SK-N-SH (cell line): ENCODE data around the gene LECT2.

ENCODE experiments used
- EP300 ChIP-seq, 2 experiments: IDR thresholded peaks; 2 replicates each; pipeline versions ENCODE4 v1.4.0 to v1.6.1; 2012; ENCODE audit warnings: borderline replicate concordance in 1 of 2, low read depth in 1 of 2, low read length in 1 of 2
- GABPA ChIP-seq: IDR thresholded peaks from 2 replicates; pipeline ENCODE4 v1.4.0; 2012; ENCODE audit warnings: low read depth, mild to moderate bottlenecking
- NFIC ChIP-seq: IDR thresholded peaks from 2 replicates; pipeline ENCODE4 v1.4.0; 2012; ENCODE audit warnings: borderline replicate concordance
- NRF1 ChIP-seq: IDR thresholded peaks from 2 replicates; pipeline ENCODE4 v1.6.1; 2012; ENCODE audit warnings: low read depth, mild to moderate bottlenecking, low read length
- POLR2AphosphoS5 ChIP-seq: IDR thresholded peaks from 2 replicates; pipeline ENCODE4 v1.6.1; 2012; ENCODE audit warnings: low read depth, low read length
- RXRA ChIP-seq: IDR thresholded peaks from 2 replicates; pipeline ENCODE4 v1.4.0; 2012; ENCODE audit warnings: low read depth, mild to moderate bottlenecking, borderline replicate concordance
- SMC3 ChIP-seq: IDR thresholded peaks from 2 replicates; pipeline ENCODE4 v1.6.1; 2012; ENCODE audit warnings: low read depth, low read length, improper control_type of control experiment
- TCF12 ChIP-seq: IDR thresholded peaks from 2 replicates; pipeline ENCODE4 v1.4.0; 2012
- TF ChIP-seq, protein P1 (sequence below): fragments of 200-600 bp; sonication (generic); IDR thresholded peaks from 2 replicates; pipeline ENCODE4 v1.6.1; 2017; ENCODE audit warnings: antibody characterized with exemption, mild to moderate bottlenecking, moderate library complexity
- TF ChIP-seq, protein P2 (sequence below): fragments of 150-350 bp; IDR thresholded peaks from 2 replicates; pipeline ENCODE4 v1.6.1; 2017; ENCODE audit warnings: antibody characterized with exemption, low read length, low read depth, borderline replicate concordance

DNA sequence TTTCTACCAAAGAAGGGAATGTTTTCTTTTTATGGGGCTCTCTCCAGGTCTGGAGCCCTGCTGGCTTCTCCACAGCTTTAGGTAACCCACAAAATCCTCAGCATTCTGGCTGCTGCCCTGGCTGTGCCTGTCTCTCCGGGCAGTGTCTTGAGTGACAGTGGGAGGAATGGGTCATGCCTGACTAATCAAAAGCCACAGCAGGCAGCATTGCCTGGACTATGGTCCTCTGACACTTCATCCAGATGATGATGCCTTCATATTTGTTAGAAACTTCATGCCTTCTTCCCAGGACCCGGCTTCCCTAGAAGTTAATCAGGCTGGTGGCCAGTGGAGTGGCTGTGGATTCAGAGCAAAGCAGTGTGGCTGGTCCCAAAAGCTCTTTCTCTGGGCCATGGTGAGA lies 41.8 kb upstream of the LECT2 start:
- TF ChIP-seq GABPA (no peak), POLR2AphosphoS5 (no peak), TCF12 (peak; percentile 43; the same call in 1 of the 2 replicates), SMC3 (no peak), NRF1 (no peak), NFIC (no peak), RXRA (no peak), EP300 (IDR thresholded peaks at IDR 0.05; ENCODE audit: borderline replicate concordance in 1 of 2, low read depth in 1 of 2, low read length in 1 of 2) (no peak)
- TF ChIP-seq, protein P1, sequence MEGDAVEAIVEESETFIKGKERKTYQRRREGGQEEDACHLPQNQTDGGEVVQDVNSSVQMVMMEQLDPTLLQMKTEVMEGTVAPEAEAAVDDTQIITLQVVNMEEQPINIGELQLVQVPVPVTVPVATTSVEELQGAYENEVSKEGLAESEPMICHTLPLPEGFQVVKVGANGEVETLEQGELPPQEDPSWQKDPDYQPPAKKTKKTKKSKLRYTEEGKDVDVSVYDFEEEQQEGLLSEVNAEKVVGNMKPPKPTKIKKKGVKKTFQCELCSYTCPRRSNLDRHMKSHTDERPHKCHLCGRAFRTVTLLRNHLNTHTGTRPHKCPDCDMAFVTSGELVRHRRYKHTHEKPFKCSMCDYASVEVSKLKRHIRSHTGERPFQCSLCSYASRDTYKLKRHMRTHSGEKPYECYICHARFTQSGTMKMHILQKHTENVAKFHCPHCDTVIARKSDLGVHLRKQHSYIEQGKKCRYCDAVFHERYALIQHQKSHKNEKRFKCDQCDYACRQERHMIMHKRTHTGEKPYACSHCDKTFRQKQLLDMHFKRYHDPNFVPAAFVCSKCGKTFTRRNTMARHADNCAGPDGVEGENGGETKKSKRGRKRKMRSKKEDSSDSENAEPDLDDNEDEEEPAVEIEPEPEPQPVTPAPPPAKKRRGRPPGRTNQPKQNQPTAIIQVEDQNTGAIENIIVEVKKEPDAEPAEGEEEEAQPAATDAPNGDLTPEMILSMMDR = no peak
- TF ChIP-seq, protein P2, sequence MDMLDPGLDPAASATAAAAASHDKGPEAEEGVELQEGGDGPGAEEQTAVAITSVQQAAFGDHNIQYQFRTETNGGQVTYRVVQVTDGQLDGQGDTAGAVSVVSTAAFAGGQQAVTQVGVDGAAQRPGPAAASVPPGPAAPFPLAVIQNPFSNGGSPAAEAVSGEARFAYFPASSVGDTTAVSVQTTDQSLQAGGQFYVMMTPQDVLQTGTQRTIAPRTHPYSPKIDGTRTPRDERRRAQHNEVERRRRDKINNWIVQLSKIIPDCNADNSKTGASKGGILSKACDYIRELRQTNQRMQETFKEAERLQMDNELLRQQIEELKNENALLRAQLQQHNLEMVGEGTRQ = no peak
